Measurements from ENCODE around the gene DCTPP1.

DNA sequence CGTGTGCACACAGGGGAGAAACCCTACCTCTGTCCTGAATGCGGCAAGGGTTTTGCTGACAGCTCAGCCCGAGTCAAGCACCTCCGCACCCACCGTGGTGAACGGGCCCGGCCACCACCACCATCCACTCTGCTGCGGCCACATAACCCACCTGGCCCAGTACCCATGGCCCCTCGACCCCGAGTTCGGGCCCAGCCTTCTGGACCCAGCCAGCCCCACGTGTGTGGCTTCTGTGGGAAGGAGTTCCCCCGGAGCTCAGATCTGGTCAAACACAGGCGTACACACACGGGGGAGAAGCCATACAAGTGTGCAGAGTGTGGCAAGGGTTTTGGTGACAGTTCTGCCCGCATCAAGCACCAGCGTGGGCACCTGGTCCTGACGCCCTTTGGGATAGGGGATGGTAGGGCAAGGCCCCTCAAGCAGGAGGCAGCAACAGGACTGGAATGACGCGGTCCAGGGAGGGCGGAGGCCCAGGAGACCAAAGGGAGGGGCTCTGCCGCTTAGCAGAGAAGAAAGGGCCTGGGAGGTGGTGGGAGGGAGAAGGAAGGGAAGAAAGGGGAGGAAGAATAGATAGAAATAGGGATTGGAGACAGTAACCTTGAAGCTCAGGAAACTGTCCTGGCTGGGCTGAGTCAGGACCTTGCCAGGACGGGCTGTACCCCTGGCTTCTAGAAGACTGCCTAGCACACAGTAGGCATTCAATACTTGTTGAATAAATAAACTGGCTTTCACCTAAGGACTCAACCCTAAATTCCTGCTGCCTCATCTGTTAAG lies 31.0 kb downstream of the DCTPP1 start:
- TF ChIP-seq, protein P1, sequence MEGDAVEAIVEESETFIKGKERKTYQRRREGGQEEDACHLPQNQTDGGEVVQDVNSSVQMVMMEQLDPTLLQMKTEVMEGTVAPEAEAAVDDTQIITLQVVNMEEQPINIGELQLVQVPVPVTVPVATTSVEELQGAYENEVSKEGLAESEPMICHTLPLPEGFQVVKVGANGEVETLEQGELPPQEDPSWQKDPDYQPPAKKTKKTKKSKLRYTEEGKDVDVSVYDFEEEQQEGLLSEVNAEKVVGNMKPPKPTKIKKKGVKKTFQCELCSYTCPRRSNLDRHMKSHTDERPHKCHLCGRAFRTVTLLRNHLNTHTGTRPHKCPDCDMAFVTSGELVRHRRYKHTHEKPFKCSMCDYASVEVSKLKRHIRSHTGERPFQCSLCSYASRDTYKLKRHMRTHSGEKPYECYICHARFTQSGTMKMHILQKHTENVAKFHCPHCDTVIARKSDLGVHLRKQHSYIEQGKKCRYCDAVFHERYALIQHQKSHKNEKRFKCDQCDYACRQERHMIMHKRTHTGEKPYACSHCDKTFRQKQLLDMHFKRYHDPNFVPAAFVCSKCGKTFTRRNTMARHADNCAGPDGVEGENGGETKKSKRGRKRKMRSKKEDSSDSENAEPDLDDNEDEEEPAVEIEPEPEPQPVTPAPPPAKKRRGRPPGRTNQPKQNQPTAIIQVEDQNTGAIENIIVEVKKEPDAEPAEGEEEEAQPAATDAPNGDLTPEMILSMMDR (IDR thresholded peaks at IDR 0.05; ENCODE audit: low read length), result no peak
- no peak for TF ChIP-seq EZH2 (optimal IDR thresholded peaks at IDR 0.05; ENCODE audit: low read depth, low read length)
